22Rv1 (cell line): ENCODE data around the gene GATAD1.

Source experiments
- ZFX ChIP-seq: fragments of 450-650 bp; IDR thresholded peaks from 2 replicates; pipeline ENCODE4 v1.6.1; 2017; ENCODE audit warnings: antibody characterized with exemption, borderline replicate concordance
- TF ChIP-seq, protein P1 (sequence below): fragments of 450-650 bp; IDR thresholded peaks from 2 replicates; pipeline ENCODE4 v1.5.1; 2017; ENCODE audit warnings: mild to moderate bottlenecking

GRCh38 chr7:92508946-92509345 is 61.7 kb downstream of the GATAD1 start:
- TF ChIP-seq, protein P1, sequence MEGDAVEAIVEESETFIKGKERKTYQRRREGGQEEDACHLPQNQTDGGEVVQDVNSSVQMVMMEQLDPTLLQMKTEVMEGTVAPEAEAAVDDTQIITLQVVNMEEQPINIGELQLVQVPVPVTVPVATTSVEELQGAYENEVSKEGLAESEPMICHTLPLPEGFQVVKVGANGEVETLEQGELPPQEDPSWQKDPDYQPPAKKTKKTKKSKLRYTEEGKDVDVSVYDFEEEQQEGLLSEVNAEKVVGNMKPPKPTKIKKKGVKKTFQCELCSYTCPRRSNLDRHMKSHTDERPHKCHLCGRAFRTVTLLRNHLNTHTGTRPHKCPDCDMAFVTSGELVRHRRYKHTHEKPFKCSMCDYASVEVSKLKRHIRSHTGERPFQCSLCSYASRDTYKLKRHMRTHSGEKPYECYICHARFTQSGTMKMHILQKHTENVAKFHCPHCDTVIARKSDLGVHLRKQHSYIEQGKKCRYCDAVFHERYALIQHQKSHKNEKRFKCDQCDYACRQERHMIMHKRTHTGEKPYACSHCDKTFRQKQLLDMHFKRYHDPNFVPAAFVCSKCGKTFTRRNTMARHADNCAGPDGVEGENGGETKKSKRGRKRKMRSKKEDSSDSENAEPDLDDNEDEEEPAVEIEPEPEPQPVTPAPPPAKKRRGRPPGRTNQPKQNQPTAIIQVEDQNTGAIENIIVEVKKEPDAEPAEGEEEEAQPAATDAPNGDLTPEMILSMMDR: no peak
- TF ChIP-seq ZFX: no peak
